ENCODE results near the gene EPB41L3.

DNA sequence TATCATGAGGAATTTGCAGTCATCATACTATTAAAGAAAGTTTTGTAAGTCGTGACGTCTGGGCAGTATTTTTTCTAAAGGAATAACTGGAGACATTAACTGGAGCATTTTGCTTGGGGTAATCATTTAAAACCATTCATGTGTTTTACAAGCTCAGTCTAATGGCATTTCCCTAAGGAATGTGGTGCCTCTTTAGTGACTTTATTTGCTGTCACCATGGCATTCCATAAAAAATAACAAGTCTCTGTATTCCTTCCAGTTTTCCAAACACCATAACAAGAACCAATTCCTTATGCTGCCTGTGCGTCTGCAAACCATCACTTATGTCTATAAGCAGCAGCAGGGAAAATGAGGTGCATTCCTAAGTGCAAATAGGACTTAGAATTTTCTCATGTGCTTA, 82.8 kb downstream of the EPB41L3 start:
- TF ChIP-seq, protein P1, sequence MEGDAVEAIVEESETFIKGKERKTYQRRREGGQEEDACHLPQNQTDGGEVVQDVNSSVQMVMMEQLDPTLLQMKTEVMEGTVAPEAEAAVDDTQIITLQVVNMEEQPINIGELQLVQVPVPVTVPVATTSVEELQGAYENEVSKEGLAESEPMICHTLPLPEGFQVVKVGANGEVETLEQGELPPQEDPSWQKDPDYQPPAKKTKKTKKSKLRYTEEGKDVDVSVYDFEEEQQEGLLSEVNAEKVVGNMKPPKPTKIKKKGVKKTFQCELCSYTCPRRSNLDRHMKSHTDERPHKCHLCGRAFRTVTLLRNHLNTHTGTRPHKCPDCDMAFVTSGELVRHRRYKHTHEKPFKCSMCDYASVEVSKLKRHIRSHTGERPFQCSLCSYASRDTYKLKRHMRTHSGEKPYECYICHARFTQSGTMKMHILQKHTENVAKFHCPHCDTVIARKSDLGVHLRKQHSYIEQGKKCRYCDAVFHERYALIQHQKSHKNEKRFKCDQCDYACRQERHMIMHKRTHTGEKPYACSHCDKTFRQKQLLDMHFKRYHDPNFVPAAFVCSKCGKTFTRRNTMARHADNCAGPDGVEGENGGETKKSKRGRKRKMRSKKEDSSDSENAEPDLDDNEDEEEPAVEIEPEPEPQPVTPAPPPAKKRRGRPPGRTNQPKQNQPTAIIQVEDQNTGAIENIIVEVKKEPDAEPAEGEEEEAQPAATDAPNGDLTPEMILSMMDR (conservative IDR thresholded peaks at IDR 0.05; ENCODE audit: low read depth in 2 of 2): no peak
- TF ChIP-seq EZH2 (IDR thresholded peaks at IDR 0.05; ENCODE audit: low read depth, unreplicated experiment) (no peak), POLR2AphosphoS5 (IDR thresholded peaks at IDR 0.05; ENCODE audit: low read depth) (no peak)
